H9 (cell line): ENCODE measurements around the gene DFFB. TPM values are rescaled to one million over a fixed set of nuclear protein-coding genes. Genes with fewer than 3 reads are reported as not detected.

ENCODE experiments used
- DNase-seq: peaks from one replicate; pipeline ENCODE4 v3.0.0-alpha.2; 2017
- H2AFZ ChIP-seq: one replicate; pipeline ENCODE4 v1.6.1; 2013; ENCODE audit warnings: mild to moderate bottlenecking, low read length, control low read depth, moderate library complexity
- H2AK5ac ChIP-seq: 2 replicates; pipeline ENCODE4 v1.6.1; 2013; ENCODE audit warnings: low read length, control low read depth, mixed read lengths; ENCODE audit not compliant: insufficient read length
- H2BK120ac ChIP-seq: one replicate; pipeline ENCODE4 v1.6.1; 2013; ENCODE audit warnings: low read depth, mild to moderate bottlenecking, low read length, control low read depth, inconsistent platforms; ENCODE audit not compliant: poor library complexity, severe bottlenecking
- H2BK12ac ChIP-seq: 2 replicates; pipeline ENCODE4 v1.6.1; 2013; ENCODE audit warnings: low read length, control low read depth, mixed read lengths, low read depth; ENCODE audit not compliant: insufficient read length
- H2BK15ac ChIP-seq: 2 replicates; pipeline ENCODE4 v1.6.1; 2013; ENCODE audit warnings: low read depth, low read length, control low read depth
- H2BK20ac ChIP-seq: one replicate; pipeline ENCODE4 v1.6.1; 2013; ENCODE audit warnings: low read depth, mild to moderate bottlenecking, low read length, control low read depth, inconsistent platforms; ENCODE audit not compliant: poor library complexity, severe bottlenecking
- H2BK5ac ChIP-seq: 2 replicates; pipeline ENCODE4 v1.6.1; 2013; ENCODE audit warnings: low read length, control low read depth, mixed read lengths; ENCODE audit not compliant: insufficient read length
- H3K14ac ChIP-seq: 2 replicates; pipeline ENCODE4 v1.6.1; 2013; ENCODE audit warnings: low read length, control low read depth; ENCODE audit not compliant: insufficient read depth
- H3K18ac ChIP-seq: 2 replicates; pipeline ENCODE4 v1.6.1; 2013; ENCODE audit warnings: low read depth, mild to moderate bottlenecking, mixed read lengths, low read length, control low read depth; ENCODE audit not compliant: insufficient read length
- H3K23ac ChIP-seq: 2 replicates; pipeline ENCODE4 v1.6.1; 2013; ENCODE audit warnings: low read length, control low read depth, mixed read lengths, low read depth; ENCODE audit not compliant: insufficient read length
- H3K23me2 ChIP-seq: 2 replicates; pipeline ENCODE4 v1.6.1; 2013; ENCODE audit warnings: low read depth, mild to moderate bottlenecking, mixed read lengths, low read length, control low read depth; ENCODE audit not compliant: insufficient read length, poor library complexity, severe bottlenecking
- H3K27ac ChIP-seq: 2 replicates; pipeline ENCODE4 v1.5.1; 2013; ENCODE audit warnings: low read length, control low read depth, mixed read lengths, low read depth; ENCODE audit not compliant: insufficient read length
- H3K27me3 ChIP-seq: 2 replicates; pipeline ENCODE4 v1.6.1; 2013; ENCODE audit warnings: low read length, control low read depth, inconsistent platforms; ENCODE audit not compliant: insufficient read depth
- H3K4ac ChIP-seq: 2 replicates; pipeline ENCODE4 v1.6.1; 2013; ENCODE audit warnings: low read depth, mild to moderate bottlenecking, control low read depth, inconsistent platforms, low read length, moderate library complexity
- H3K4me1 ChIP-seq: 2 replicates; pipeline ENCODE4 v1.6.1; 2013; ENCODE audit warnings: low read length, control low read depth, inconsistent platforms; ENCODE audit not compliant: insufficient read depth
- H3K4me2 ChIP-seq: 2 replicates; pipeline ENCODE4 v1.6.1; 2013; ENCODE audit warnings: low read length, control low read depth, mixed read lengths; ENCODE audit not compliant: insufficient read length, insufficient read depth
- H3K56ac ChIP-seq: 2 replicates; pipeline ENCODE4 v1.6.1; 2013; ENCODE audit warnings: low read depth, mild to moderate bottlenecking, mixed read lengths, low read length, control low read depth; ENCODE audit not compliant: insufficient read length
- H3K79me1 ChIP-seq: 2 replicates; pipeline ENCODE4 v1.6.1; 2013; ENCODE audit warnings: low read depth, mild to moderate bottlenecking, moderate library complexity, low read length, control low read depth, inconsistent platforms; ENCODE audit not compliant: insufficient read depth, poor library complexity, severe bottlenecking
- H3K79me2 ChIP-seq: 2 replicates; pipeline ENCODE4 v1.6.1; 2013; ENCODE audit warnings: low read length, control low read depth, inconsistent platforms; ENCODE audit not compliant: insufficient read depth
- H3K9ac ChIP-seq: 2 replicates; pipeline ENCODE4 v1.6.1; 2013; ENCODE audit warnings: low read length, control low read depth, mixed read lengths; ENCODE audit not compliant: insufficient read length; ENCODE audit errors: extremely low read depth
- H3K9me3 ChIP-seq: one replicate; pipeline ENCODE4 v1.6.1; 2013; ENCODE audit warnings: low read depth, low read length, inconsistent platforms; ENCODE audit not compliant: control insufficient read depth
- H3T11ph ChIP-seq: one replicate; pipeline ENCODE4 v1.6.1; 2013; ENCODE audit warnings: mild to moderate bottlenecking, low read length, control low read depth, inconsistent platforms
- H4K20me1 ChIP-seq: one replicate; pipeline ENCODE4 v1.6.1; 2013; ENCODE audit not compliant: control insufficient read depth, insufficient read length, insufficient read depth
- H4K5ac ChIP-seq: 2 replicates; pipeline ENCODE4 v1.6.1; 2013; ENCODE audit warnings: low read depth, mild to moderate bottlenecking, mixed read lengths, low read length, control low read depth; ENCODE audit not compliant: insufficient read length
- H4K8ac ChIP-seq: replicated peaks from 2 replicates; pipeline ENCODE4 v1.6.1; 2013; ENCODE audit warnings: low read length, control low read depth, mixed read lengths, low read depth; ENCODE audit not compliant: insufficient read length
- H4K91ac ChIP-seq: 2 replicates; pipeline ENCODE4 v1.6.1; 2013; ENCODE audit warnings: low read depth, mild to moderate bottlenecking, moderate library complexity, mixed read lengths, low read length, control low read depth; ENCODE audit not compliant: insufficient read length
- H3K27ac Mint-ChIP-seq, 3 experiments: 2 replicates in 2 of 3; 3 replicates in 1 of 3; pipeline ENCODE4 v1.8.0; 2020 to 2021; ENCODE audit warnings: mixed read lengths in 3 of 3, mild to moderate bottlenecking in 1 of 3, moderate library complexity in 1 of 3
- H3K27me3 Mint-ChIP-seq: 2 replicates; pipeline ENCODE4 v1.8.0; 2021; ENCODE audit warnings: low read depth, mild to moderate bottlenecking, moderate library complexity, mixed read lengths
- H3K36me3 Mint-ChIP-seq, 3 experiments: 2 replicates in 2 of 3; 3 replicates in 1 of 3; pipeline ENCODE4 v1.8.0; 2020 to 2021; ENCODE audit warnings: low read depth in 3 of 3, mixed read lengths in 3 of 3; ENCODE audit not compliant: insufficient read depth in 1 of 3
- H3K4me1 Mint-ChIP-seq, 2 experiments: 2 replicates each; pipeline ENCODE4 v1.8.0; 2020; ENCODE audit warnings: mixed read lengths in 2 of 2
- H3K4me3 Mint-ChIP-seq, 2 experiments: 2 replicates in 1 of 2; 3 replicates in 1 of 2; pipeline ENCODE4 v1.8.0; 2020 to 2021; ENCODE audit warnings: mild to moderate bottlenecking in 2 of 2, mixed read lengths in 2 of 2, moderate library complexity in 1 of 2
- H3K9me3 Mint-ChIP-seq, 2 experiments: 2 replicates in 1 of 2; 3 replicates in 1 of 2; pipeline ENCODE4 v1.8.0; 2020; ENCODE audit warnings: mild to moderate bottlenecking in 2 of 2, mixed read lengths in 2 of 2, moderate library complexity in 1 of 2
- CTCF ChIP-seq: fragments of 200-600 bp; sonication (generic); conservative IDR thresholded peaks from 3 replicates; pipeline ENCODE4 v1.8.0; 2021; ENCODE audit warnings: antibody characterized with exemption, mild to moderate bottlenecking
- WGBS: extraction: QIAGEN DNeasy Blood & Tissue Kit; methylation state at CpG from one replicate; pipeline ENCODE4 v1.1.7; 2013; ENCODE audit warnings: missing lambda C conversion rate, low lambda C conversion rate, mixed read lengths; ENCODE audit not compliant: insufficient read length; ENCODE audit errors: extremely low coverage; 5-methylcytosine and 5-hydroxymethylcytosine counted together
- total RNA-seq: library from RNA; stranded (reverse); gene quantifications from 2 replicates; pipeline ENCODE4 v1.2.1, GENCODE V29; 2021

DFFB gene
- total RNA-seq, 1 experiment from 2014 or later: 9.7 TPM

- H4K8ac ChIP-seq: no peak overlapping the region
- H4K5ac ChIP-seq: no peak overlapping the region
- Mint-ChIP-seq H3K4me3 (no peak overlapping the region), H3K9me3 (peaks cover 2 to 3% of the 10 kb centered on the region in 2 experiments), H3K36me3 (peaks cover 0 to 1% (median 0%) of the 10 kb centered on the region in 3 experiments; a peak in 1 of 7 replicates), H3K27me3 (no peaks in the 10 kb centered on the region), H3K4me1 (peaks cover 0 to 7% of the 10 kb centered on the region in 2 experiments; a peak in 2 of 4 replicates), H3K27ac (no peak overlapping the region; a peak in 1 of 7 replicates)
- no peak overlapping the region for H2BK20ac ChIP-seq
- H2AFZ ChIP-seq: no peak overlapping the region
- H4K20me1 ChIP-seq: no peaks in the 10 kb centered on the region
- H3K27ac ChIP-seq: no peak overlapping the region
- no peak overlapping the region for H3K9ac ChIP-seq
- H2BK12ac ChIP-seq: no peak overlapping the region
- H3K79me2 ChIP-seq: no peaks in the 10 kb centered on the region
- no peak overlapping the region for H3K23ac ChIP-seq
- H3K14ac ChIP-seq: no peak overlapping the region; the same call in 1 of the 2 replicates
- WGBS: no CpG with 5 or more reads among the region's 13 CpGs
- H2BK15ac ChIP-seq: no peak overlapping the region
- no peak overlapping the region for H3K18ac ChIP-seq
- no peak overlapping the region for H3K4me2 ChIP-seq
- no peak for TF ChIP-seq CTCF
- no peak for DNase-seq
- no peak overlapping the region for H3K56ac ChIP-seq
- no peak overlapping the region for H2BK5ac ChIP-seq
- H3K27me3 ChIP-seq: no peaks in the 10 kb centered on the region
- no peaks in the 10 kb centered on the region for H3K23me2 ChIP-seq
- no peak overlapping the region for H2BK120ac ChIP-seq
- no peaks in the 10 kb centered on the region for H3K9me3 ChIP-seq
- no peak overlapping the region for H3T11ph ChIP-seq
- H2AK5ac ChIP-seq: no peak overlapping the region
- no peaks in the 10 kb centered on the region for H3K79me1 ChIP-seq
- H3K4me1 ChIP-seq: no peaks in the 10 kb centered on the region
- H4K91ac ChIP-seq: no peak overlapping the region
- H3K4ac ChIP-seq: no peak overlapping the region
These were observed 67.0 kb downstream of the DFFB start for GRCh38 chr1:3924186-3924824.
